Mesenteric fat pad (tissue), 1 donor: ENCODE measurements around the gene TLK2. TPM values are rescaled to one million over a fixed set of nuclear protein-coding genes. Genes with fewer than 3 reads are reported as not detected.

Source experiments
- DNase-seq: peaks from one replicate; pipeline ENCODE4 v3.0.0-alpha.2; 2020; ENCODE audit warnings: low spot score
- total RNA-seq: library from RNA; stranded (reverse); fragmentation: NEBNext Ultra II Directional; extraction: Animal tissue kit (Norgen Biotek cat#: 25700); gene quantifications from one replicate; pipeline ENCODE4 v1.2.1, GENCODE V29; 2021
- donor health status: DM: yes; HTN: yes; CAD: no.

The TLK2 gene
- total RNA-seq, 1 donor from 2014 or later = 44.5 TPM

- DNase-seq = no peak
Observed at GRCh38 chr17:62627219-62627903, 148.7 kb downstream of the TLK2 start, which contains the start of gene MRC2. Gene MRC2, plus strand, starts transcription at chr17:62627670. Its CDS starts 133 bp downstream, at chr17:62627803.

GRCh38 chr17:62627904-62628633 is 149.4 kb downstream of the TLK2 start:
- peak; percentile 89 for DNase-seq

DNA sequence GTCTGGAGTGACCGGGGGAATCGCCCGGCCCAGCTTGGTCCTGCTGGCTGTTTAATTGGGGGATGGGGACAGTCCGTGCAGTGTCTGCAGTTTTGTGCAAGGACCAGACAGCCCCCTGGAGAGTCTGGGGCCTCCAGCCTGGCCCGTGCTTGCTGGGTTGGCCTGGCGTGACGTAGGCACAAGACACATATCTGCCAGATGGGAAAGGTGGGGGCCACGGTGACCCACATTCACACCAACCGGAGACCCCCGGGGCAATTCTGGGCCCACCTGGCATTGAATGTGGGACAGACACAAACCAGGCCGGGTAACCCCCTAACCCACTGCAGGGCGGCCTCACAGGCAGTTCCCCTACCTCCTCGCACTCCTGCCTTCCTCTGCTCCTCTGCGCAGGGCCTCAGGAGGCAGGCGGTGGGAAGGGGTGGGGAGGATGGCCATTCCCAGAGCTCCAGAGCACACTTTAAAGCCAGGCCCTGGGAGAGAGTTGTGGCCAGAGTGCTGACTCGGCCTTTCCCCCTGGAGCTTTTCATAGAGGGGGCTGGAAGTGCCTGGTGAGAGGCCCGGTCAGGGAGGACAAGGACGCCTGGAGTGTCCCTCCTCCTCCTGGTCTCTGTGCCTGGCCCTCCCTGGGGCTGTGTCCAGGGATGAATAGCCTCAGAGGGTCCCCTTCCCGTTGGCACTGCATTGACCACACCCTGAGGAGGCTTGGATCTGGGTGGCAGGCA is 150.4 kb downstream of the TLK2 start:
- DNase-seq = peak; percentile 84

DNA sequence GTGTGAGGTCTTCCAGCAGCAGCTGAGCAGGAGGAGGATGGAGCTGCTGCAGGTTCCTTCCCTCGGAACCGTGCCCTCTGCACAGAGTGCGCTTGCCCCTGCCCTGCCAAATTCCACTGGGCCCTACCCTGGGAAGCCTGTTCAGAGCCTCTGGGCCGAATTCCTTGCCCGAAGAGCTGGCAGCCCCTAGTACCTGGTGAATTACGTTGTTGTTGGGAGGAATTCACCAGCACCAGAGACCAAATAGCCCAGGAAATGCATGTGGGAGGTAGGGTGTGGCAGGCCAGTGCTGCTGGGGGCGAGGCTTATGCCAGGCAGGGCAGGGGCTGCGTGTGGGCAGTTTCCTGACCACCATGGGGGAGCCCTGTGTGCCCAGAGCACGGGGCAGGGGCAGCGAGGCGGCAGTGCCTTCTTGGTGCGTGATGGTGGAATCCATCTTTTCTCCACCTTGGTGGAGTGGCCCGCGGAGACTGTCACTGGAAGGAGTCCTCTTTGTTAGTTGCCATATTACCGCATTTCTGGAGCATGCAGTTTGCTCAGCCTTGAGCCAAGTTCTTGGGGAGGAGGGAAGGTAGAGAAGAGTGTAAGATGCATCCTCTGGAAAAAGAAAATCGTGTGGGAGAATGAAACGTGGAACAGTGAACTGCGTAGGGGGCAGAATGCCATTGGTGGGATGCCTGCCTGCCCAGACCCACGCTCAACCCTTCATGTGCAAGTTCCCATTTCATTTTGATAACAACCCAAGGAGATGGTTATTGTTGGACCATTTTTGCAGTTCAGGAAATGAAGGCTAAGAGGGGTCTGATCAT is 151.1 kb downstream of the TLK2 start:
- peak; percentile 76 for DNase-seq

DNA sequence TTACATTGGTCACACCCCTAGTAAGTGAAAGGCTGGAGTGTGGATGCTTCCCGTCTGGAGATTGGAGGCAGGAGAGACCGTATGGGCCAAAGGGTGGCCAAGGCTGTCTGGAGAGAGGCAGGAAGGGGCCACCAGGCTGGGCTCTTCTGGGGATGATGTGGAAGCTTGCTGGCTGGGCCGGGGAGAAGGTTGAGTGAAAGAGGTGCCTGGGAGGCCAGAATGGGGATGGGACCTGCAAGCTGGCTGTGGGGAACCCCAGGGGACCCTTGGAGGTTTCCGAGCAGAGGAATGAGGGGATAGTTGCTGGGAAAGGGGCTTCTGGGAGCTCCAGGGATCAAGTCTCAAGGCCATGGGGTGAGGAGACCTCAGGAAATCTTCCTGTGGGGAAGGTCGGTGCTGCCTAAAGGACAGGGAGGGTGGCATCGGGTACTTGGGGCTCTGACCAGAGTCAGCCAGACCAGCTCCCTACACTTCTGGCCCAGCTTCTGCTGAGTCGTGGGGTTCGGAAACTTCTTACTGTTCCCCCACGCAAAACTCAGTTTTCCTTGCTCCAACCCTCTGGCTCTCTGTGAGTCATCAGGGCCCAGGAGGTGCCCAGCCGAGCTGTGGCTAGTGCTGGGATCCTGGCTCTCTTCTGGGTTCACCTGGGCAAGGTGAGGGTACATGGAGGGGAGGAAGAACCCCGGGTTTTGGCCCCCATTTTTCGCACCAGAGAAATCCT is 151.9 kb downstream of the TLK2 start:
- peak; percentile 67 for DNase-seq

DNA sequence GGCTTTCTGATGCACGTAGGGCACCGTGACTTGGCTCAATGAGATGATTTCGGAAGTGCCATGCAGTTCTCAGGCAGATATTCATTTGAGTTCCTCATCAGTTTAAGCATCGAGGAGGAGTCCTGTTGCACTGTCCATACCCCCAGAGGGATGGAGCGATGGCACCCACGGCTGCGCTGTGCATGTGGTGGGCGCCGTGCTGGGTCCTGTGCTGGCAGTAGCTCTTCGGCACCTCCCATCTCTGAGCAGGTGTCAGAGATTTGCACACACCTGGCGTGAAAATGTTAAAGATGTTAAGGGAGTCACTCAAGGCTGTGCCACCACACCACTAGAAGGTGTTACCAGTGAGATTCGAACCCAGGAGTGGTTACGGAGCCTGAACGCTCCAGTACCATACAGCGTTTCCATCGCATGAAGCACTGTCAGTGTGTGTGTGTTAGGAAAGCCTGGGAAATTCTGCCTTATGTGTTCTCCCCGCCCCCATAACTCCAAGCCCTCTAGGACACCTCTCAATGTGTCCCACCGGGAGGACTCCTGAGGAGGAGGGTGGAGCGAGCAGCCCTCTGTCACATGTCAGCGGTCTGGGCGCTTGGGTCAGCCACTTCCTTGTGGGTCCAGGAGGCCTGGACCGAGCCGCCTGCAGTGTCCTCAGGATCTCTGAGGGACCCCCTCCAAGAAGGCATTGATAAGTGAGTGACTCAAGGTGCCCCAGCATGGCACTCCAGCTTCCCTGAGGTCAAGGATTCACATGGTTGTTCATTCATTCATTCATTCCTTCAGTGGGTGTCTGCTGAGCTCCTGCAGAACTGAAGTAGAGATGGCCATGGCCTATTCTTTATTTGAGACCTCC is 152.7 kb downstream of the TLK2 start:
- DNase-seq = peak; percentile 62

GRCh38 chr17:62631936-62632924 is 153.6 kb downstream of the TLK2 start:
- DNase-seq = peak; percentile 76

- no peak for DNase-seq
Observed at GRCh38 chr17:62637809-62638208, 159.2 kb downstream of the TLK2 start.

- DNase-seq = no peak
Observed at GRCh38 chr17:62641153-62641552, 162.5 kb downstream of the TLK2 start.

GRCh38 chr17:62641951-62642350 is 163.3 kb downstream of the TLK2 start:
- DNase-seq = no peak

- DNase-seq = no peak
Observed at GRCh38 chr17:62643496-62643895, 164.9 kb downstream of the TLK2 start.

DNA sequence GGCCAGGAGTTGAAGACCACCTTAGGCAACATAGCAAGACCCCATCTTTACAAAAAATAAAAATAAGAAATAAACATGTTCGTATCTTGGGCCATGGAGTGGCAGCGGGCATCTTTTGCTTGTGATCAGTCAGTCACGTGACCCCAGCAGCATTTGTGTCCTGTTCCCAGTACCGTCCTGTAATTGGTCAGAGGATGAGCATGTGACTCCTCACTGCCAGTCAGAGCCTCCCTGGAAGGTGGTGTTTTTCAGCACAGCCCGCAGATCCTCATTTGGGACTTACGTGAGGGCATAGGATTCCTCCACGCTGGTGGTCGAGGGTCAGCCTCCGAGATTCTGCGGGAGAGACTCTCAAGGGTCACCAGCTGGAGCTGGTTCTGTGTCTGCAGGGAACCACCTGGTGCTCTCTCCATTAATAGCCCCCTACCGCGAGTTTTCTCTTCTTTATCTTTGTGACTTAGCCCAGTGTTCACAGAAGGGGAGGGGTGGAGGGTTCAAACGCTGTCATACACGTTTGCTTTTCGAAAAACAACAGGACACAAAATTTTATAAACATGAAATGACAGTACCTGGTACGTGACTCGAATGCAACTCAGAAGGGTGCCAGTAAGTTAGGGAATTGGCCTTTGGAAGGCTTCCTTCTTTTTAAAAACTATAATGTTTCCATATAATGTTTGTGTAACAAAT is 166.0 kb downstream of the TLK2 start:
- no peak for DNase-seq

DNA sequence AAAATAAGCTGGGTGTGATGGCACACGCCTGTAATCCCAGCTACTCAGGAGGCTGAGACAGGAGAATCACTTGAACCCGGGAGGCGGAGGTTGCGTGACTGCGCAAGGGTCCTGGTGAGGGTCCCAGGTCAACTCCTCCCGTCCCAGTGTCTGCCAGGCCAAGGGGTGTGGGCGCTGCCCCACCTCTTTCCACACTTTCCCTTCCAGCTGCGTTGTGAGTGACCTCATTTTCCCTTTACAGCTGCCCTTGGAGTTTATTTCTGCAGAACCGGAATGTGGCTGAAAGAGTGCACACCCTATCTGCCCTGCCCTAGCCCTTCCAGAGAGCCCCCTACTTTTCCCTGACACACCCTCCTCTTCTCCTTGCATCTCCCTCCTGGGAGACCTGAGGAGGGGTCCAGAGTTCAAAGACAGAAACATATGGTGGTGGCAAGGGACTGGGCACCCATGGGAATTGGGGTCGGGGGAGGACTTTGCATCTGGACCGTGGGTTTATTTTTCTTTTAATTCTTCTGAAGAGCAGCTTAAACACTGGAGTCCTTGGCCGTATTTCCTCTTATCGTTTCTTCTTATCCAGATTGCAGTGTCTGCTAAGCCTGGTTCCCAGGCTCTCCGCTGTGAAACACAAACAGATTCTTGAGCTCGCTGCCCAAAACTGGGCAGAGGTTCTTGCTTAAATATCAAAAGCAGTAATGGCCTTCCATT is 169.8 kb downstream of the TLK2 start:
- DNase-seq = peak; percentile 86

GRCh38 chr17:62648956-62649294 is 170.3 kb downstream of the TLK2 start:
- no peak for DNase-seq

- DNase-seq = no peak
Observed at GRCh38 chr17:62649570-62649969, 170.9 kb downstream of the TLK2 start.

GRCh38 chr17:62650587-62650986 is 172.0 kb downstream of the TLK2 start:
- no peak for DNase-seq
